Keratinocyte (primary cell): ENCODE measurements around the gene ATRNL1.

ENCODE experiments used
- CTCF ChIP-seq, 3 experiments: IDR thresholded peaks in 1 of 3; conservative IDR thresholded peaks in 1 of 3; optimal IDR thresholded peaks in 1 of 3; 2 replicates in 2 of 3; 3 replicates in 1 of 3; pipeline versions ENCODE3 to v1.5.1; 2011; ENCODE audit warnings: low read length in 3 of 3, mild to moderate bottlenecking in 3 of 3, moderate library complexity in 2 of 3, control low read depth in 1 of 3, inconsistent platforms in 1 of 3; ENCODE audit not compliant: insufficient read depth in 2 of 3; ENCODE audit errors: extremely low read depth in 1 of 3
- EZH2 ChIP-seq: IDR thresholded peaks from one replicate; pipeline ENCODE4 v1.6.1; 2012; ENCODE audit warnings: inconsistent platforms, mild to moderate bottlenecking, low read length, moderate library complexity

GRCh38 chr10:115107830-115108229 is 14.7 kb downstream of the ATRNL1 start:
- no peak for TF ChIP-seq CTCF (optimal IDR thresholded peaks at IDR 0.05 in 1 of 3, IDR thresholded peaks at IDR 0.05 in 1 of 3, conservative IDR thresholded peaks at IDR 0.05 in 1 of 3; ENCODE audit: extremely low read depth in 1 of 3, insufficient read depth in 2 of 3, low read length in 3 of 3)
- no peak for TF ChIP-seq EZH2
